ENCODE results near the gene AEBP1.

Gene AEBP1

GRCh38 chr7:44103923-44104859 is at the start of gene AEBP1:
Gene AEBP1 (plus strand): TSS chr7:44104345. CDS start chr7:44104666, 321 bp downstream.
- no peak for DNase-seq (ENCODE audit: low spot score)

GRCh38 chr7:44056681-44057080 is 47.5 kb upstream of the AEBP1 start:
- no peak for DNase-seq (ENCODE audit: low spot score)

GRCh38 chr7:44057181-44057848 is 46.8 kb upstream of the AEBP1 start:
- DNase-seq (ENCODE audit: low spot score): no peak

- DNase-seq (ENCODE audit: low spot score): no peak
Measured at GRCh38 chr7:44057849-44058758, 46.0 kb upstream of the AEBP1 start.

GRCh38 chr7:44058759-44059218 is 45.4 kb upstream of the AEBP1 start:
- no peak for DNase-seq (ENCODE audit: low spot score)

GRCh38 chr7:44059219-44060090 is 44.7 kb upstream of the AEBP1 start:
- DNase-seq (ENCODE audit: low spot score): no peak

- DNase-seq (ENCODE audit: low spot score): no peak
Measured at GRCh38 chr7:44060091-44060947, 43.8 kb upstream of the AEBP1 start.

GRCh38 chr7:44060948-44061644 is 43.0 kb upstream of the AEBP1 start:
- DNase-seq (ENCODE audit: low spot score): no peak

GRCh38 chr7:44061645-44062179 is 42.4 kb upstream of the AEBP1 start:
- no peak for DNase-seq (ENCODE audit: low spot score)

- DNase-seq (ENCODE audit: low spot score): no peak
Measured at GRCh38 chr7:44062180-44062902, 41.8 kb upstream of the AEBP1 start.

GRCh38 chr7:44062903-44063295 is 41.2 kb upstream of the AEBP1 start:
- no peak for DNase-seq (ENCODE audit: low spot score)

GRCh38 chr7:44063547-44063893 is 40.6 kb upstream of the AEBP1 start:
- DNase-seq (ENCODE audit: low spot score): no peak

- DNase-seq (ENCODE audit: low spot score): no peak
Measured at GRCh38 chr7:44063894-44064651, 40.1 kb upstream of the AEBP1 start.

GRCh38 chr7:44064791-44065430 is 39.2 kb upstream of the AEBP1 start:
- no peak for DNase-seq (ENCODE audit: low spot score)

- DNase-seq (ENCODE audit: low spot score): peak; percentile 22
Measured at GRCh38 chr7:44065431-44066110, 38.6 kb upstream of the AEBP1 start, which contains the start of gene PGAM2. Gene PGAM2 (minus strand): TSS chr7:44065567. CDS start chr7:44065529, 38 bp downstream.

- no peak for DNase-seq (ENCODE audit: low spot score)
Measured at GRCh38 chr7:44066111-44066460, 38.1 kb upstream of the AEBP1 start.
